ENCODE measurements around the gene BRPF3. TPM values are rescaled to one million over a fixed set of nuclear protein-coding genes. Genes with fewer than 3 reads are reported as not detected.

BRPF3 gene
- total RNA-seq, 1 experiment from 2014 or later = 43.4 TPM

- no peak overlapping the region for H3K27ac Mint-ChIP-seq
- no peaks in the 10 kb centered on the region for H3K9me3 ChIP-seq (ENCODE audit: control insufficient read depth, low read depth, low read length)
- H3K4me3 Mint-ChIP-seq = no peak overlapping the region
- H4K20me1 ChIP-seq (ENCODE audit: control insufficient read depth, insufficient read depth, insufficient read length) = no peaks in the 10 kb centered on the region
- no peak overlapping the region for H4K8ac ChIP-seq (replicated peaks; ENCODE audit: insufficient read length, low read depth, low read length)
- no peak overlapping the region for H2AFZ ChIP-seq (ENCODE audit: low read length)
- peaks cover 15 to 25% of the 10 kb centered on the region in 2 experiments for H3K4me1 Mint-ChIP-seq
- no peak overlapping the region for H3T11ph ChIP-seq (ENCODE audit: low read length)
- H2BK15ac ChIP-seq (ENCODE audit: low read depth, low read length) = no peak overlapping the region
- H3K23ac ChIP-seq (ENCODE audit: insufficient read length, low read depth, low read length) = no peak overlapping the region
- no peak overlapping the region for H4K91ac ChIP-seq (ENCODE audit: insufficient read length, low read depth, low read length)
- peaks cover 22 to 48% (median 41%) of the 10 kb centered on the region in 3 experiments; a peak in 6 of 7 replicates for H3K36me3 Mint-ChIP-seq (ENCODE audit: insufficient read depth in 1 of 3, low read depth in 3 of 3)
- H3K4ac ChIP-seq (ENCODE audit: low read depth, low read length) = no peak overlapping the region
- H3K23me2 ChIP-seq (ENCODE audit: insufficient read length, low read depth, low read length, poor library complexity, severe bottlenecking) = peaks cover 10% of the 10 kb centered on the region
- no peak overlapping the region for H3K56ac ChIP-seq (ENCODE audit: insufficient read length, low read depth, low read length)
- H3K9ac ChIP-seq (ENCODE audit: extremely low read depth, insufficient read length, low read length) = no peak overlapping the region
- no peak overlapping the region for H3K14ac ChIP-seq (ENCODE audit: insufficient read depth, low read length)
- WGBS (ENCODE audit: extremely low coverage, insufficient read length, low lambda C conversion rate) = no CpG with 5 or more reads among the region's 9 CpGs
- H3K27me3 ChIP-seq (ENCODE audit: insufficient read depth, low read length) = no peaks in the 10 kb centered on the region
- H2AK5ac ChIP-seq (ENCODE audit: insufficient read length, low read length) = no peak overlapping the region
- H3K27me3 Mint-ChIP-seq (ENCODE audit: low read depth) = no peaks in the 10 kb centered on the region
- H3K9me3 Mint-ChIP-seq = peaks cover 0 to 2% of the 10 kb centered on the region in 2 experiments; a peak in 1 of 5 replicates
- no peak overlapping the region for H3K27ac ChIP-seq (ENCODE audit: insufficient read length, low read depth, low read length)
- peaks cover 6% of the 10 kb centered on the region for H3K79me1 ChIP-seq (ENCODE audit: insufficient read depth, low read depth, low read length, poor library complexity, severe bottlenecking)
- no peak overlapping the region for H2BK20ac ChIP-seq (ENCODE audit: low read depth, low read length, poor library complexity, severe bottlenecking)
- DNase-seq = no peak
- no peak overlapping the region for H2BK5ac ChIP-seq (ENCODE audit: insufficient read length, low read length)
- no peak overlapping the region for H2BK12ac ChIP-seq (ENCODE audit: insufficient read length, low read depth, low read length)
- no peak overlapping the region for H3K4me2 ChIP-seq (ENCODE audit: insufficient read depth, insufficient read length, low read length)
- H4K5ac ChIP-seq (ENCODE audit: insufficient read length, low read depth, low read length) = no peak overlapping the region
- TF ChIP-seq CTCF (conservative IDR thresholded peaks at IDR 0.05) = no peak
- no peak overlapping the region for H3K18ac ChIP-seq (ENCODE audit: insufficient read length, low read depth, low read length)
- no peak overlapping the region for H2BK120ac ChIP-seq (ENCODE audit: low read depth, low read length, poor library complexity, severe bottlenecking)
- H3K4me1 ChIP-seq (ENCODE audit: insufficient read depth, low read length) = peaks cover 2% of the 10 kb centered on the region; the same call in 1 of the 2 replicates
- H3K79me2 ChIP-seq (ENCODE audit: insufficient read depth, low read length) = peaks cover 12% of the 10 kb centered on the region; the same call in 1 of the 2 replicates
These were observed 2.4 kb downstream of the BRPF3 start for GRCh38 chr6:36198986-36199385.

Data from H9 (cell line).